ENCODE data around the gene BRICD5.
"Not testable (repeated sequence)": the region's sequence is repeated elsewhere in the genome, so short reads cannot be mapped to it uniquely, and the experiment has no call there.

BRICD5 gene

DNA sequence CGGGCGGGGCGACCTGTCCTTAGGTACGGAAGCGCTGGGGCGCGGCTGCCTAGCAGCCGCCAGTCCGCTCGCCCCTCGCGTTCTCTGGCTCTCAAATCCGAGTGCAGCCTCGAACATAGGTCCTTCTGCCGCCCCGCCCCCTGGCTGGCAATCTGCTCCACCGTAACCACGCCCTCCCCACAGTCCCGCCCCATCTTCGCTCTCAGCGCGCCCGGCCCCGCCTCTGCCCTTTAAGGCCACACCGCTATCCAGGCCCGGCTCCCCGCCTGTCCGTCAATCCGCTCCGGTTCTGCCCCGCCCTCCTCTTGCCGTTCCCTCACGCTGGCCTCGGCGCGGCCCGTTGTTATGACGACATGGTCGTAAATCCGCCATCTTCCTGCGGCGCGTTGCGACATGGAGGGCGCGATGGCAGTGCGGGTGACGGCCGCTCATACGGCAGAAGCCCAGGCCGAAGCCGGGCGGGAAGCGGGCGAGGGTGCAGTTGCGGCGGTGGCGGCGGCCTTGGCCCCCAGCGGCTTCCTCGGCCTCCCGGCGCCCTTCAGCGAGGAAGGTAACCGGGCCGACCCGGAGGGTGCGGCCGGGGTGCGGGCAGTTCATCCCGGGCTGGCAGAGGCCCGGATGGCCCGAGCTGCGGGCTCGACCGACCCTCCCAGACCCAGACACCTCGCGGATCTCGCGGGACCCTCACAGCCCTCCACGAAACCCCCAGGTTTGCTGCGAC lies 12.7 kb upstream of the BRICD5 start, which contains the start of gene E4F1:
Gene E4F1 (plus strand): TSS at position 371 of the 721 bp plus-strand sequence. CDS start 23 bp downstream, at position 394.
- DNase-seq (ENCODE audit: low read depth): peak; percentile 100

DNA sequence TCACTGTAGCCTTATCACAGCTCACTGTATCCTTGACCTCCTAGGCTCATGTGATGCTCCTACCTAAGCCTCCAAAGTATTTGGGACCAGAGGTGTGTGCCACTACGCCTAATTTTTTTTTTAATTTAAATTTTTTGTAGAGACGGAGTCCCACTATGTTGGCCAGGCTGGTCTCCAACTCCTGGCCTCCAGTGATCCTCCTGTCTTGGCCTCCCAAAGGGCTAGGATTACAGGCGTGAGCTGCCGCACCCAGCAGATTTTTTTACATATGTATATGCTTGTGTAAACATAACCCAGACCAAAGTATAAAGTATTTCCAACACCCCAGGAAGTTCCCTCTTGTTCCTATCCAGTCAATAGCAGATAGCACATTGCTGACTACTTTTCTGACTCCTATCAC lies 5.7 kb upstream of the BRICD5 start:
- no peak for DNase-seq (ENCODE audit: low read depth)

DNA sequence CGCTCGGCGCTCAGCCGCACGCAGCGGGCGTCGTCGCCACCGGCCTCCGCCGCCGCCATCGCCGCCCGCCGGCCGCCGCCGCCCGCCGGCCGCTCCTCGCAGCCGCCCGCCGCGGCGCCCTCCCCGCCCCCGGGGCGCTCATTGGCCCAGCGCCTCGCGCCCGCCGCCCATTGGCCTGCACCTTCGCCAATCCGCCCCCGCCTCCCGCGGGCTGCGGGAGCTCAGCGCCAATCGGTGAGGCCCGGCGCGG lies 4.0 kb upstream of the BRICD5 start, which contains the start of gene PGP:
Gene PGP (minus strand): TSS at position 122 of the 250 bp plus-strand sequence. CDS start 63 bp downstream, at position 59.
- no peak for DNase-seq (ENCODE audit: low read depth)

DNA sequence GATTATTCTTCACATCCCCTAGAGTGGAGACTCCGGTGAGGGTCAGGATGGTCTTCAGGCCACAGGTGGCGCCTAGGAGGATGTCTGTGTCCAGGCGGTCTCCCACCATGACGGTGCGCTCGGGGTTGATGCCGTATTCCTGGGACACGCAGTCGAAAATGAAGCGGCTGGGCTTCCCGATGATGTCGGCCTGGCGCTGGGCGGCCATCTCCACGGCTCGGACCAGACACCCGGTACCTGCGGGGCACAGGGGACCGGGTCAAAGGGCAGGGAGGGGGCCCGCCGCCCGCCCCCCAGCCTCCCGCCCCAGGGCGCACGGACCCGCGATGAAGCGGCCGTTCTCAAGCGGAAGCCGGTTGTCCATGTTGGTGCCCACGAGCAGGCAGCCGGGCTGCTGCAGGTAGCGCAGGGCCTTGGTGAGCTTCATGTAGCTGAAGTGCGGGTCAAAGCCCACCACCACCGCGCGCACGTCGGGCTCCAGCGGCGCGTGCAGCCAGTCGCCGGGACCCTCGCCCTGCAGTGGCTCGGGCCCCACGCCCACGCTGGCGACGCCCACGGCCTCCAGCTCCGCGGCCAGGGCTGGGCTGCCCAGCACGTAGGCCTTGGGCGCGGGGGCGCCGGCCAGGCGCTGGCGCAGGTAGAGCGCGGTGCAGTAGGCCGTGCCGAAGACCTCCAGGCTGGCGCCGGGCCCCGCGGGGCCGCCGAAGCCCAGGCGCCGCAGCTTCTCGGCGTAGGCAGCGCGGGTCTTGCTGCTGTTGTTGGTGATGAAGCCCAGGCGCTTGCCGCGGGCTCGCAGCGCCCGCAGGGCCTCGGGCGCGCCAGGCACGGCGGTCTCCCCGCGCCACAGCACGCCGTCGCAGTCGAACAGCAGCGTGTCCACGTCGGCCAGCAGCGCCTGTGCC lies 3.4 kb upstream of the BRICD5 start:
- no peak for DNase-seq (ENCODE audit: low read depth)

DNA sequence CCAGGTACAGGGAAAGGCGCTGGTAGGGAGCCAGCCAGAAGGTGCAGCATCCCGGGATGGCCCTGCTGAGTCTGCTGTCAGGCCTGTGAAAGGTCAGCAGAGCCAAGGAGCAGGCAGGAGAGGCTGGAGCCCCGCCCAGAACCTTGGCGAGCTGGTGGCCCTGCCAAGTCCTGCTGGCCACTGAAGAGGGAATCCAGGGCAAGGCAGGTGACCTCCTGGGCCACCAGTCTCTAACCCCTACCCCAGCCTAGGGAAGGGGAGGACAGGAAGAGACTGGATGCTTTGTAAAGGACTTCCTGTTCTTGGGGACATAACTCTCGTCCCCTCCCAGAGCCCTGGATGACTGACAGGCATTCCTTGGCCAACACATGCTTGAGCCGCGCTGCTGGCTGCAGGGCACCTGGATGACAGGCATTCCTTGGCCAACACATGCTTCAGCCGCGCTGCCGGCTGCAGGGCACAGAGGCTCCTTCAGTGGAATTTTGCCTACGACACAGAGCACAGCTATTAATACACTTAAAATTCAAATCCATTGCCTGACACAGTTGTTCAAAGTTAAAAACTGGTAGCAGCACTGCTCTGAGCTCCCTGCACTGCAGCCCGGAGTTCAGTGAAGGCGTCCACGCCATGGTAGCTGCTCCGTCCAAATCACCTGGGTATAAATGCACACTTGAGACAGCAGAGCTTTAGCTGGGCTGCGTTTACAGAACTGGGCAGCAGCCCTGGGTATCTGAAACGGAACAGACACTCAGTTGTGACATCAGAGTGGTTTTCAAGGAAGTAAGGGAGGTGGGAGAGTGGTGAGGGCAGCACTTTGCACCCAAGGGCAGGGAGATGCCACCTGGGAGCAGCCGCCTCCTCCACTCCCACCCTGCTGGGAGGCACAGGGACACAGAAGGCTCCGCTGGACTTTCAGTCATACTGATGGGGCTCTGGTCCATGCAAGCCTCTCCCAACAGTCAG lies 2.0 kb upstream of the BRICD5 start:
- no peak for DNase-seq (ENCODE audit: low read depth)

DNA sequence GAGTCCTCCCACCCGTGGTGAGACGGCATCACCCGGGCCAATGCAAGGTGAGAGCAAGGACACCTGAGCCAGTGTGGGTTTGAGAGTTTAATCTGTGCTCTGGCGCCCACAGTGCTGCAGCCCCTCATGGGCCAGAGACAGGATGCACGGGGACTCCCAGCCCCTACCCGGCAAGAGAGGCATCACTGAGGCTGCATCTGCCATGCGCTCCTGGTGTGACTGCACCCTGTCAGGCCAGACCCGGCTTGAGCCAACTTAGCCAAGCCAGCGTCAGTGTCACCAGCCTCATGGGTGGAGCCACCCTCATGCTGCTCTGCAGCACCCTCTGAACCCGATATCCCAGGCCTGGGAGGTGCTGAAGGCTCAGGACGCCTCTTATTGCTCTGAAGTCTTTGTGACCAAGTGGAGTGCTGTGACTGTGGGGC lies 1.3 kb upstream of the BRICD5 start:
- DNase-seq (ENCODE audit: low read depth): no peak

DNA sequence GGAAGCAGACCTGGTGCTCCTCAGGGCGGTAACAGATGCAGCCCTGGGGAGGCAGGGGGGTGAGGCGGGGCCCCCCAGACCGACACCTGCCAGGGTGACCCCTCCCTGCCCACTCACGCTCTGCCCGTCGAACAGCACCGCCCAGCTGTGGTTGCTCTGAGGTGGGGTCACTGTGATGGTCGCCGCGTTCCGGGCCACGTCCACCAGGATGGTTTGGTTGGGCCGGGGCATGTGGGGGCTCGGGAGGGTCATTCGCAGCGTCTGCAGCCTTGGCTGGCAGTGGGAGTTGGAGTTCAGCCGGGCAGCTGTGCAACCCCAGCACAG lies 692 bp downstream of the BRICD5 start:
- no peak for DNase-seq (ENCODE audit: low read depth)

DNA sequence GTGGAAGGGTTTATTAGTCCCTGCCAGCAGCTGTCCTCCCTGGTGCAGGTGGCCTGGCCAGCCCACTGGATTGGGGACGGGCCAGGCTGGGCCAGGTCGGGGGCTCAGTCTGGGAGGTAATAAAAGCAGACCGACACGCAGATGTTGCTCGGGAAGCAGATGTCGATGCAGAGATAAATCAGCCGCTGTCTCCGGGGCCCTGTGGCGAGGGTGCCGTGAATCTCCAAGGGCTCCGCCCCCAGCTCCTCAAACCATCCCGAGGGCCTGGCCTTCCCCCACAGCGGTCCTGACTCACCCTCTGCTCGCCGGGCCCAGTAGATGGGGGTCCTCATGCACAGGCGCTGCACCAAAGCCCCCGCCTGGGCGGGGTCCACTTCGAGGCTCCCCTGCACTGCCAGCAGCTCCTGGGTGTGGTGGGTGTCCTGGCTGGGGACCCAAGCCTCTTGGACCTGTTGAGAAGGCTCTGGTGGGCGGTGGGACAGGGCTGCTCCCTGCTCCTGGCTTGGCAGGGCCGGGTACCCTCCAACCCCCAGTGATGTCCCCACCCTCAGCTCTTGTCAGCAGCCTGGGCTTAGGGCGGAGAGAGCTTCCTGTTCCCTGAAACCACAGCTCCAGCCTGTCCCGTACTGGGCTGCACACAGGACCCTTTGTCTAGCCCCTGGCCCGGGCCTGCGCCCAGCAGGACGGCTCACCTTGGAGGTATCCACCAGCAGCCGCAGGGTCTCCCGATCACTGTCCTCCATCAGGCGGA lies 1.2 kb downstream of the BRICD5 start:
- no peak for DNase-seq (ENCODE audit: low read depth)

DNA sequence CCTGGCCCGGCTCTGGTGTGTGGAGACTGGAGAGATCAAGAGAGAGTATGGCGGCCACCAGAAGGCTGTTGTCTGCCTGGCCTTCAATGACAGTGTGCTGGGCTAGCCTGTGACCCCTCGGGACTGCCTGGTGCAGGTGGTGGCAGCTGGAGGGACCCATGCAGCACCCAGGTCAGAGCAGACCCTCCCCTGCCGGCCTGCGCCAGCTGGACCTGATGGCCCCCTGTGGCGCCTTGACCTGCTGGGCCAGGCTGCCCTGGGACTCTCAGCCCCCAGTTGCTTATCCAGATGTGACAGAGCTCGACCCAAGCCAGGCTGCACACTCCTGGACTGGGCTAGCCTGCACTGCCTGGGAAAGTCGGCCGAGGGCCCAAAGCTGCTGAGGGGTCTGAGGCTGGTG lies 1.9 kb downstream of the BRICD5 start:
- DNase-seq (ENCODE audit: low read depth): no peak

DNA sequence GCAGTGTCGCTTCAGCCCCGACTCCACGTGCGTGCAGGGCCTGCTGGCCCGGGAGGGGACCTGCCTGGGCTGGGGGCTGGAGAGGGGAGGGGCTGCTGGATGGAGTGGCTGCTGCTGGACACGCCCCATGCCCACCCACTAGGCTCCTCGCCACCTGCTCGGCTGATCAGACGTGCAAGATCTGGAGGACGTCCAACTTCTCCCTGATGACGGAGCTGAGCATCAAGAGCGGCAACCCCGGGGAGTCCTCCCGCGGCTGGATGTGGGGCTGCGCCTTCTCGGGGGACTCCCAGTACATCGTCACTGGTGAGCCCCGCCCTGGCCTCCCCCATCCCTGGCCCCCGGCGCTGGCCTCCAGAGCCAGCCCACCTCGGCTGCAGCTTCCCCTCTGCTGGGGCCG lies 2.4 kb downstream of the BRICD5 start:
- no peak for DNase-seq (ENCODE audit: low read depth)

DNA sequence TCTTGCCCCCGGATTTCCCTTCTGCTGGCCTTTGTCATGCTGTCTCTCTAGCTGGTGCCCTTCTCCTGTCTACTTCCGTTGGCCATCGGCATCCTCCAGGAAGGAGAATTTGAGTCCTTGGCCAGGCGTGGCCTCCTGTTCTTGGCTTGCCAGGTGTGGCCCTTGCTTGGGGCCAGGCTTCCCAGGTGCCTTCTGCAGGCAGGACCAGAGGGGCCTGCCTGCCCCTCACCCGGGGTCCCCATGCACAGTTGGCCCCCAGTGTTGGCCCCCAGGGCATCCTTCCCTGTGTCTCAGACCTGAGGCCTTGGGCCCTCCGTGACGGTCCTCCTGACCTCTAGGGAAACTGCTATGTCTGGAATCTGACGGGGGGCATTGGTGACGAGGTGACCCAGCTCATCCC lies 2.8 kb downstream of the BRICD5 start:
- DNase-seq (ENCODE audit: low read depth): no peak

DNA sequence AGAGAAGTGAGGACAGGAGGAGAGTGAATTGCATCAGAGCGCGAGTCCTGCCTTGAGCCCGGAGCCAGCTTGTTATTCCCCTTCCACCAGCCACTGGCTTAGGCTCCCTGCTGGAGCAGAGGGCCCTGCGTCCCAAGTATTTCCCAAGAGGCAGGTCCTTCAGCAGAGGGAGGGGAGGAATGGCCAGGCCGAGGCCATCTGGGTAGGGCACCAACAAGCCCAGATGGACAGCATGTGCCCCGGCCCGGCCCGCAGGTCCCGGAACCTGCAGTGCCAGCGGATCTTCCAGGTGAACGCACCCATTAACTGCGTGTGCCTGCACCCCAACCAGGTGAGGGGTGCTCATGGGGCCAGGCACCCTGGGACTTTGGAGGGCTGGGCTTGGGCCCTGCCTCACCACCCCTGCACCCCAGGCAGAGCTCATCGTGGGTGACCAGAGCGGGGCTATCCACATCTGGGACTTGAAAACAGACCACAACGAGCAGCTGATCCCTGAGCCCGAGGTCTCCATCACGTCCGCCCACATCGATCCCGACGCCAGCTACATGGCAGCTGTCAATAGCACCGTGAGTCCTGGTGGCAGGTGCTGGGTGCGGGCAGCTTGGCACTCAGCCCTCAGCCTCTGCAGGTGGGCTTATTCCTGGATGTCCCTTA lies 3.8 kb downstream of the BRICD5 start:
- DNase-seq (ENCODE audit: low read depth): no peak

DNA sequence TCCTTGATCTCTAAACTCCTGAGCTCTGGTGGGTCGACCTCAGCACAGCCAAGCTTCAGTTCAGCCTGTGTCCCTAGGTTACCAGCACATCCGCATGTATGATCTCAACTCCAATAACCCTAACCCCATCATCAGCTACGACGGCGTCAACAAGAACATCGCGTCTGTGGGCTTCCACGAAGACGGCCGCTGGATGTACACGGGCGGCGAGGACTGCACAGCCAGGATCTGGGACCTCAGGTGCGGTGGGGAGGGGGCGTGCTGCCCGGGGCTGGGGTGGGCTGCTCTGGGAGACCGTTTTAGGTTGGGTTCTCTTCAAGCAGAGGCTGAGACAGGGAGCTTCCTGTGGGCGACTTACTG lies 4.3 kb downstream of the BRICD5 start:
- no peak for DNase-seq (ENCODE audit: low read depth)

DNA sequence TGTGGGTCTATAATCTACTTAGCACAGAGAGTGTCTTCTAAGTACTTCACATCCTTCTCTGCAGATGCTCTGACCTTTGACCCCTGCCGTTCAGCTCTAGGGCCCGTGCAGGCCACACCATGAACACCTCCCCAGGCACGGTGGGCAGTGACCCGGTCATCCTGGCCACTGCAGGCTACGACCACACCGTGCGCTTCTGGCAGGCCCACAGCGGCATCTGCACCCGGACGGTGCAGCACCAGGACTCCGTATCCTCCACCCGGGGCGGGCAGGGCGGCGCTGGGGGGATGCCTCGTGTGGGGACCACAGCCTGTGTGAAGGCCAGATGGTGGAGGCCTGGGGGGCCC lies 4.7 kb downstream of the BRICD5 start:
- DNase-seq (ENCODE audit: low read depth): no peak

DNA sequence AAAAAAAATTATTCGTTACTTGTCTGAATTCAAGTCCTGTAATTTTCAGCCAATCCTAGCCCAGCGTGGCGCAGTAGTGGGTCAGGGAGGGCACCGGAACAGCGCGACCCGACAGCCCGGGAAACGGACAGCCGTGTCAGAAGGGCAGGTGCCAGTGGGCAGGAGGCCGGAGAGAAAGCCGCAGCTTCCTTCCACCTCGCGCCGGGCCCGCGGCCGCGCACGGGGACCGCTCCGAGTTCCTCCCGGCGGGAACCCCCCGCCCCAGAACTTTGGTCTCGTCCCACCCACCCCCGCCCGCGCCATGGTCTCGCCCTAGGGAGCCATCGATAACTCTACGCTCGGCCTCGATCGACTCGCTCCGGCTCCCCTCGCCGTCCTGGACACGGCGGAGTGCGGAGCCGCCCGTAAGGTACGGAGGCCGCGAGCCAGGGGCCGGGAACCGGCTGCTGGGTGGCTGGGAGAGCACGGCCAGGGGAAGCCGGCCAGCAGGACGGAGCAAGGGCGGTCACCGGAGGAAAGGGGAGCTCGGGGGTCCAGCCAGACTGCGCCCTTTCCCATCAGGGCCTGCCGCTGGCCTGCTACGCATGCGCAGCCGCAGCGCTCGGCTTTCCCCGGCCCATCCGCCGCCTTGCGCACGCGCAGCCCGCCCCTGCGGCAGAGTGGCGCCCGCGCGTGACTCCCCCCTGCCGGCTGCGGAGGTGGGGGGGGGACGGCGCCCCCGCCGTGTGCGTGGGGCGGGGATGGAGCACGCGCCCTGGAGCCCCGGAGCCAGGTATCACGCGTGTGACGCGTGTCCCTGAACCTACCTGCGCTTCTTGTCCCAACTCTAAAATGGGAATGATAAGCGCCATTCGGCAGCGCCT lies 5.3 kb downstream of the BRICD5 start, which contains the start of gene MLST8:
Gene MLST8 (plus strand): TSS at position 351 of the 863 bp plus-strand sequence. CDS start 632 bp downstream, outside the sequence.
- peak; percentile 87 for DNase-seq (ENCODE audit: low read depth)

DNA sequence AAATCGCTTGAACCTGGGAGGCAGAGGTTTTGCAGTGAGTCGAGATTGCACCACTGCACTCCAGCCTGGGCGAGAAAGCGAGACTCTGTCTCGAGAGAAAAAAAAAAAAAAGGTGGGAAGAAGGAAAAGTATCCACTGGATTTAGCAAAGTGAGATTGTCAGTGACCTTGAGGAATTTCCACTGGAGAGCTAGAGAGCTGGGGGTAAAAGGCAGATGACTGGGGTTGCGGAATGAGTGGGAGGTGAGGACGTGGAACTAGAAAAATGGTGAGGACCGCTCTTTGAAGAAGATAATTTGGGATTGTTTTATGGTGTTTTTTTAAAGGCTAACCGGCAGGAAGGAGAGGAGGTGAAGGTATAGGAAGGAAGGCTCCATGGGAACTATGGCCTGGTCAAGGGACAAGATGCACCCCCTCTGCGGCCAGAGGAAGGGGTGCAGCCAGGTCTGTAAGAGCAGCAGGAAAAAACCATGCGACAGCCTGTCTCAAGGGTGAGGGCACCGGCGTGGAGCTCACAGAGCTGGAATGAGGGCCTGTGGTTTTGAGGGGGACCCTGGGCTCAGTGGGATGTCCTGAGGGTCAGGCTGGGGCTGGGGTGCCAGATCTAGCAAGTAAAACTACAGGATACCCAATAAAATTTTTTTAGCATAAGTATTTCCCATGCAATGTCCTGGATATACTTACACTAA lies 6.1 kb downstream of the BRICD5 start:
- DNase-seq (ENCODE audit: low read depth): no peak

DNA sequence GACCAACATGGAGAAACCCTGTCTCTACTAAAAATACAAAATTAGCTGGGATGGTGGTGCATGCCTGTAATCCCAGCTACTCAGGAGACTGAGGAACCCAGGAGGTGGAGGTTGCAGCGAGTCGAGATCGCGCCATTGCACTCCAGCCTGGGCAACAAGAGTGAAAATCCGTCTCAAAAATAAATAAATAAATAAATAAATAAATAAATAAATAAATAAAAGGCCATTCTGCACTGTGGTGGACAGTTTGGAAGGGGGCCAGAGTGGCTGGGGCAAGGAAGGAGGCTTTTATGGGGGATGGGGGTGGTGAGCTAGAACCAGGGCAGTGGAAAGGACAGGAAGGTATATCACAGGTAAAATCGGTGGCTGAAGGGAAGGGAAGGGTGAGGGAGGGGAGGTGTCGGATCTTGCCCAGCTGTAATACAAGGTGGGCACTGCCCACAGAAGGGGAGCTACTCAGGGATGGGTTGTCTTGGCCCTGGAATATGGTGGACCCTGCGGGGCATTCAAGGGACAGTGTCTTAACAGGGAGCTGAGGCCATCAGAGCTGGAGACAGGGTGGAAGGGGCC lies 7.5 kb downstream of the BRICD5 start:
- DNase-seq (ENCODE audit: low read depth): not testable (repeated sequence)

DNA sequence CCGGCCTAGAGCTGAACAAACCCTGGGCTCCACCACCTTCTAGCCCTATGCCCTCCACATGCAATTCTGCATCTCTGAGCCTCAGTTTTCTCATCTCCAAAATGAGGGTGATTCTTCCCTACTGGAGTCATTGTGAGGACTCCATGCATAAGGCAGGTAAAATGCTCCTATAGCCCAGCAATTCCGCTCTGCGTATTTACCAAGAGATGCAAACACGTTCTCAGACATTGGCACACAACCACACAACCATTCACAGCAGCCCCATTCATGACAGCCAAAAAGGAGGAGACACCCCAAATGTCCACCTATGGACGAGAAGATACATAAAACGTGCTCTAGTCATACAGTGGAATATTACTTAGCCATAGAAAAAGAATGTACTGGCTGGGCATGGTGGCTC lies 10.3 kb downstream of the BRICD5 start:
- no peak for DNase-seq (ENCODE audit: low read depth)

DNA sequence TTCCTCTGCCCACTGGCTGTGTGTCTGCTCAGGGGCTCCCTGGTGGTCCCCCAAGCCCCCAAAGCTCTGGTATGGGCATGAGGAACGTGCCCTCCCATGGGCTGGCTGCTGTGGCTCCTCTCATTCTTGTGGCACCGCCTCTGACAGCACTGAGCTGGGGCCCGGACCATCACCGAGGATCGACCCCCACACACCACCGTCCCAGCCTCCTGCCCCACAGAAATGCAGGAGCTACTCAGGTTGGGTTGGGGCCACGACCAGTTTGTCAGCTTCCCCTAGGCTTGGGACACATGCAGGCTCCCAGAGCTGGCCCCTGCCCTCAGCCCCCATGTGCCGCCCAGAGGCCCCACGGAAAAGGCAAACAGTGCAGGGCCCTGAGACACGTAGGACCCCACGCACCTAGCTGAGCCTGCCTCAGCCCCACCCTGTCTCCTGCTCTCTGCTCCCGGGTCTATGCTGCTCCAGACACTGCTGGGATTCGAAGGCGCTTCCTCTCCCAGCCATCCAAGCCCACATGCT lies 11.0 kb downstream of the BRICD5 start:
- DNase-seq (ENCODE audit: low read depth): no peak

Measured in activated T-helper 9 cell treated with anti-CD3 and anti-CD28 coated beads, Interleukin-2, amount 50 U/mL, for 16 hours (primary cell).